T-helper 2 cell (primary cell): ENCODE results near the gene C9orf43.
"Not testable (repeated sequence)": the region's sequence is repeated elsewhere in the genome, so short reads cannot be mapped to it uniquely, and the experiment has no call there.

ENCODE experiments used
- DNase-seq, 5 experiments: peaks; one replicate each; pipeline versions ENCODE4 v3.0.0 to v3.0.0-alpha.2; 2012 to 2022

Gene C9orf43

DNA sequence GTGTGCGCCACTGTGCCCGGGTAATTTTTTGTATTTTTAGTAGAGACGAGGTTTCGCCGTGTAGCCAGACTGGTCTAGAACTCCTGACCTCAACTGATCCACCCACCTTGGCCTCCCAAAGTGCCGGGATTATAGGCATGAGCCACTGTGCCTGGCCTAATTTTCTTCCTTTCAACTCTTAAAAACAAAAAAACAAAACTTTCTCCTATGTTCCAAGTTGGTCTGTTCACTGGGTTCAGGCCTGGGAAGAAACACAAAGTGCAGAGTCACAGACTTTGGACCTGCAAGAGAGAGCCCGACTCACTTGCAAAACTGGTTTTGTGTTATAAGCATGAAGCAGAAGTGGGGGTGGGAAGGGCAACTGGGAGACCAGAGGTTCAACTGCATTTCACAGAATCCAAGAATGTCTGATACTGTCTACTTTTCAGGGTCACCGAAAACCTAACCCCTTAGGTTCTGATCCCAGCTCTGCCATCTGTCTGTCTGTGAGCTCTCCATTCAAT, 28.6 kb upstream of the C9orf43 start:
- no peak for DNase-seq

DNA sequence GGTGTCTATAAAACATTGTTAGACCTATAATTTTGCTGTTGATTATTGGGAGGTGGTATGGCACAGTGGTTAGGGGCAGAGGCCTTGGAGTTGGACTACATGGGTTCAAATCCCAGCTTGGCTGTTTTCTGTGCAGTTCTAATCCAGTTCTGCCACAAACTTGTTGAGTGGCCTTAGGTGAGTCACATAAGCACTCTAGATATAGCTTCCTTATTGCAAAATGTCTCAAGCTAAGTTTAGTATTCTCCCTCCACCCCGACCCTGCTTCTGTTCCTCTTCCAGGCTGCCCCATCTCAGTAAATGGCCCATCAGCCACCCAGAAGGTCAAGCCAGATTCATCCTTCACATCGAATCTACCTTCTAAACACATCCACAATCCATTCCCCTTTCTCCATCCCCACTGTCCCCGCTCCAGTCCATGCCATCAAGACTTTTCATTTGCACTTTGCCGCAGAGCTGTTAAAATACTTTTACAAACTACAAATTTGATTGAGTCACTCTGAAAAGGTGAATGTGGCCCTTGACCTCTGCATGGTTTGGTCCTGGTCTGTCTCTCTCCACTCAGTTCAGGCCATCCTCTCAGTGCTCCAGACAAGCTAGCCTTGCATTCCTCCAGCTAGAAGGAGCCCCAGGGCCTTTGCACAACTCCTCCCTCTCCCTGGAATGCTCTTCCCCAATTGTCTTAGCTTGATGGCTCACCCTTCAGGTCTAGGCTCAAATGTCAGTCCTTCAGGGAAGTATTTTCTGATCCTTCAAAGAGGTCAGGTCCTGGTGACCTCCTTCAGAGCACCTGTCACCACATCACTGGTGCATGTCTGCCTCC, 23.8 kb upstream of the C9orf43 start:
- no peak for DNase-seq

DNA sequence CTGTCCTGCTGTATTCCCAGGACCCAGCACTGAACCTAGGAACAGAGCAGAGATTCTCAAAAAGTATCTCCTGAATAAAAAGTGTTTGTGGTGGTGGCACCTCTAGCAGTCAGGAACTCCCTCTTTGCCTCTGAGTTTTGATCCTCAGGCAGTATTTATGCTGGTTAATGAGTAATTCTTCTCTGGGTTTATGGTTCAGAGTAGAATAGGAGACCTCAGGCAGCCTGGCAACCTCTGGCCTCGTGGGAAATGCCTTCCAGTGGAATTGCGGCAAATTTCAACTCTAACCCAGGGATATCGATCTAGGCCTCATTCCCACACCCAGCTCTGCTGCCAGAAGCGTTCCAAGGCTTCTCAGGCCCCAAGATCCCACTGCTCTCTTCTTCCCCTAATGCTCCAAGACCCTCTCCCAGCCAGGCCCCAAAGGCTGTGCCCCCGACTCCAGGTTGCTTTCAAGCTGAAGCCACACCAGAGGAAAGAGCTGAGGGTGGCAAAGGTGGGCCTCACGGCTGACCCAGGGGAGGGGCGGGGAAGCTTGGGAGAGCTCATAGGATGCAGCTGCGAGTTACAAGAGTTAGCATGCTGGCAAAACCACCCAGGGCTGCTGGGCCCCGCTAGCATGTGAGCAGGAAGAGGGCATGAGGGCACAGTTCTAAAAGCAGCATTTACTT, 22.9 kb upstream of the C9orf43 start:
- DNase-seq: no peak

DNA sequence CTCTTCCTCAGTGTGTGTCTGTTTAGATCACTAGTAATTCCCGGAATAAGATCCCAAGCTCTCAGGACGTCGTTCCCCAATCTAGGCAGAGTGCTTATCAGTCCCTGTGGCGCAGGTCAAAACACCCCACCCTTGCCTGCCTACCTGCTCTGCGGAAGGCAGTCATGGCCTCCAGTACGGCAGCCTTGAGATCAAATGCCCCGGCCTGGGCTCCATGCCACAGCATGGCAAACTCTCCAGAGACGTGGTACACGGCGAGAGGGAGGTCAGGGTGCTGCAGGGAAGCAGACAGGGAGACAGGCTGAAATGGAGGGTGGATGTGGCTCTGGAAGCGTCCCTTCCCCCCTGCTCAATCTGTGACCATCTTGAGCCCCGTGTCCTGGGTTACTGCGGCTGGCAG, 21.7 kb upstream of the C9orf43 start:
- no peak for DNase-seq

- DNase-seq: no peak
Observed at GRCh38 chr9:113389451-113389850, 21.1 kb upstream of the C9orf43 start.

DNA sequence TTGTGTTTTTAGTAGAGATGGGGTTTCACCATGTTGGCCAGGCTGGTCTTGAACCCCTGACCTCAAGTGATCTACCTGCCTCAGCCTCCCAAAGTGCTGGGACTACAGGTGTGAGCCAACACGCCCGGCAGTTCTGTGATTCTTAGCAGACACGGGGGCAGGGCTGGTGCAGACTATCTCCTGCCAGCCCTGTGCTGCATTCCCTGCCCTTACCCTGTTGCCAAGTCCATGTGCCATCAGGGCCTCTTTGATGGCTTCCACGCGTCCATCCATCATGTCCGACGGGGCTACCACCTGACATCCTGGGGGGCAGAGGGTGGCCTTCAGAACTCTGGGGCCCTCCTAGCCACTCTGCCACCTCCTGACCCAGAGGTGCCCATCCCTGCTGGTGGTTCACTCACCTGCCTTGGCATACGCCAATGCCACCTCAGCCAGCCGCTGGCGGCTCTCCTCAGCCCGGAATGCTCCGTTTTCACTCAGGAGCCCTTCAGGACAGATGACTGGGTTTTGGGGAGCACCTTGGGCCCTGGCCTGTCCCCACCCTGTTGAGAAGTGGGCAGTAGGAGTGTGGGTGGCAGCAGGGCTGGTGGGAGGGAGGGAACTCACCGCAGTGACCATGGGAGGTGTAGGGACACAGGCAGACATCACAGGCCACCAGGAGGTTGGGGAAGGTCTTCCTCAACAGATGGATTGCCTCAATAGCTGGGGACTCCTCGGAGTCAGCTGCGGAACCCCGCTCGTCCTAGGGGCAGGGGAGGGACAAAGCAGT, 20.2 kb upstream of the C9orf43 start:
- DNase-seq: no peak

GRCh38 chr9:113391917-113392316, 18.6 kb upstream of the C9orf43 start:
- DNase-seq: no peak

DNA sequence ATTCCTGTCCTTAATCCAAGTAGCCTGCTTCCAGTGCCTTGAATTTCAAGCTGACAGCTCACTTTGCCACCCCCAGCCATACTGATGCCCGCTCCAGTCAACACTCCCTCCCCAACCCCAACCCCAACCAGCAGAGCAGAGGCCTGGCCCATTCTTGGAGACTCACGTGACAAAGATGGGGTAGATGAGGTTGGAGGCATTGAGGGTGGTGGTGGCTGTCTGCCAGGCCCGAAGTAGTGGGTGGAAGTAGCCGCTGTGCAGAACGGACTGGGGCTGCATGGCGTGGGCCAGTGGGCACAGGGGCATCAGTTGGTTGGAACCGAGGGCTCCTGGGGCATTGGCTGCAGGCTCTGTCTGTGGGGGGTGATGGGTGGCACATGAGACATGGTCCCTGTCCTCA, 17.3 kb upstream of the C9orf43 start:
- no peak for DNase-seq

DNA sequence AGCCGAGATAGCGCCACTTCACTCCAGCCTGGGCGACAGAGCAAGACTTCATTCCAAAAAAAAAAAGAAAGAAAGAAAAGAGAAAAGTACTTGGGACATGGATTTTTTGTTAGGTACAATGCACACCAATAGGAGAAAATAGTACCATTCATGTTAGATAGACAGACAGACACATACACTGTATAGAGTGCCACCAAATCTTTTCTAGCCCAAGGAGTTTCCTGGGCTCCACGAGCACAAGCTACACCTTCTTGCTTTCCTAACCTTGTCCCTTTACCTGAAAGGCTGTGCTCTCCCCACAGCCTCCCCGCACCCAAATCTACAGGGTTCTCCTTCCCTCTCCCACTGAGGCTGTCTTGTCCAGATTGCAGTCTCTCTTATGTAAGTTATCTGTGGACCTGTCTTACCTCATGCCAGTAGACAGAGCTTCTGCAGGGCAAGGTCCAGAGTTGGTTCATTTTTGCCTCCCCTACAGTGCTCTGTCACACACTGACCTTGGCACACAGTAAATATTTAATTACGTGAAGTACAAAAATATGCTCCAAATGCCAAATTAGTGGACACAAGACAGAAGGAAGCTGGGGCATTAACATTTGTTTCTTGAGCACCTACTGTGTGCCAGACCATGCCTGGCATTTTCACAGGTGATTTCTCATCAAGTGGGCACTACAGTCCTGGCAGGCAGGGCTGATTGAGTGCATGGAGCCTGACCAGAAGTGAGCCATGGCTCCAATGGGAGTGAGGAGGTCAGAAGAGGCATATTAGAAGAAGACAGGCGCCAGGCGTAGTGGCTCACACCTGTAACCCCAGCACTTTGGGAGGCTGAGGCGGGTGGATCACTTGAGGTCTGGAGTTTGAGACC, 15.3 kb upstream of the C9orf43 start:
- DNase-seq: no peak

DNA sequence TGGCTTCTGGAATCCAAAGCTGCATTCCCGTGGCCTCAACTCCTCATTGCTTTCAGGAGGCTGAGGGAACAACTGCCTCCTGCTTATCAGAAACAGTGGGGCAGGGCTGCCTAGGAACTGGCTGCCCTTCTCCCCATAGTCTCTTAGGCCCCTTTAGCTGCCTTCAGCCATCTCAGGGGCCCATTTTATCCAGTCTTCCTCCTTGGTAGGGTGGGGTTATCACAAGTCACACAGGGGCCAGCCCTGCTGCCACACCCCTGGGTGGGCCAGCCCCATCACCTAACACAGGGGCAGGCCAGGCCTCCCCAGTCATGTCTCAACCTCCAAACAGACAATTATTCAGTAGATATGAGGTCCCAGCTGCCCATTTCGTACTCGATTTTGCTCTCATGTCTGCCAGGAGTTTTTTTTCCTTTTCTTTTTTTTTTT, 13.3 kb upstream of the C9orf43 start:
- no peak for DNase-seq

DNA sequence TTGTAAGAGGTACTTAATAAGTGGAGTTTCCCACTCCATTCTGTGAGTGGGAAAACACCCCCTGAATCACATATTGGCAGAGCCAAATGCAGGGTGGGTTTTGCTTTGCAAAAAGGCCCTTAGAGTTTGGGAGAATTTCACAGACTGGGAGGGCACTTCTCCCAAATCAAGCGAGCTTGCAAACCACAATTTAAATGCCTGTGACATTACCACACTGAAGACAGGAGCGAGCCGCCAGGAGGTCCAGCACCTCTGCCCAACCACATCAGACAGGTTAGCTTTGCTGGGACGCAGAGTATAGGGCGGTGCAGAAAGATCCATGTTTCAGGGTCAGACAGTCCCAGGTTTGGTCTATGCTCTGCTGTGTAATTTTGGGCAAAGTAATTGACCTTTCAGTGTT, 11.8 kb upstream of the C9orf43 start:
- DNase-seq: no peak

GRCh38 chr9:113399646-113400200, 10.8 kb upstream of the C9orf43 start:
- no peak for DNase-seq

GRCh38 chr9:113401027-113401792, 9.3 kb upstream of the C9orf43 start, which contains the start of gene ALAD:
Gene ALAD (minus strand): TSS chr9:113401284. CDS start chr9:113393559, 7,725 bp downstream.
- peak; percentile 99 to 100 (median 99) for DNase-seq

- no peak for DNase-seq
Observed at GRCh38 chr9:113403646-113404045, 6.9 kb upstream of the C9orf43 start.

- not testable (repeated sequence) for DNase-seq
Observed at GRCh38 chr9:113406353-113406752, 4.2 kb upstream of the C9orf43 start.

DNA sequence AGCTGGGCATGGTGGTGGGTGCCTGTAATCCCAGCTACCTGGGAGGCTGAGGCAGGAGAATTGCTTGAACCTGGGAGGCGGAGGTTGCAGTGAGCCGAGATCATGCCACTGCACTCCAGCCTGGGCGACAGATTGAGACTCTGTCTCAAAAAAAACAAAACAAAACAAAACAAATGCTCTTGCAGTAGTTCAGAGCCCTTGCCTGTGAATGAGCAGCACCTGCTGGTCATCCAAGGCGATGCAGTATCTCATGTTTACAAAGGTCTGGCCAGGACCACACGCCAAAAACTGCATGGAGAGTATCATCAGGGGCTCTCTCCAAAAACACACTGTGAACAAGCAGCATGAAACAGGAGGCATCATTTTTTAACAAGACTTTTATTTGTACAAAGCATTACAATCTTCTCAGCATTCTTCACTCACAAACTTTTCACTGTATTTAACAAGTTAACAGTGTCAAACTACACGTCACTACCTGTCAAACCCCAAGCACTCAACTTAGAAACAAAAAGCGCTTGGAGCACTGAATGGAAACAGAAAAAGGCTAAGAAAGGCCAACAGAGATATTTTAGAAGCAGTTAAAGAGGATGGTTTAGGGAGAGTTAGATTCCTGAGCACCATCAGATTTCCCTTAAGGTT, 3.6 kb upstream of the C9orf43 start:
- DNase-seq: peak in 4 of 5 experiments; percentile 37 to 78 (median 40)

DNA sequence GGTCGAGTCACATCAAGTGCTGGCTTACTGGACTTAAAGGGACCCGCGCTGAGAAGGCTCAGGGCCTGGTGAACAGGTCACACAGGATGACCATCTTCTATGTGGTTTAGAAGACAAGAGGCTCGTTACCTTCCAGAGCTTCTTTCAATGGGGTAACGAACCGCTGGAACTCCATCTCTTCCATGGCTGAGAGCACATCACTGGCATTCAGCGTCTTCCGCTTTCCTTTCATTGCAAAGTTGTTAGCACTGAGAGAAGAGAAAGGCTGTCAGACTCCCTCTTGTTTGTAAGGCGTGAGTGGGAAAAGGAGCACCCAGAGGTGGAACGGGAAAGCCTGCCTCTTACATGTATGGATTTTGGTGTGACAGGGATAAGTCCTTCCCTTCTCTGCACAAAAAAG, 1.1 kb upstream of the C9orf43 start:
- DNase-seq: no peak

GRCh38 chr9:113409883-113410206, 702 bp upstream of the C9orf43 start:
- no peak for DNase-seq

DNA sequence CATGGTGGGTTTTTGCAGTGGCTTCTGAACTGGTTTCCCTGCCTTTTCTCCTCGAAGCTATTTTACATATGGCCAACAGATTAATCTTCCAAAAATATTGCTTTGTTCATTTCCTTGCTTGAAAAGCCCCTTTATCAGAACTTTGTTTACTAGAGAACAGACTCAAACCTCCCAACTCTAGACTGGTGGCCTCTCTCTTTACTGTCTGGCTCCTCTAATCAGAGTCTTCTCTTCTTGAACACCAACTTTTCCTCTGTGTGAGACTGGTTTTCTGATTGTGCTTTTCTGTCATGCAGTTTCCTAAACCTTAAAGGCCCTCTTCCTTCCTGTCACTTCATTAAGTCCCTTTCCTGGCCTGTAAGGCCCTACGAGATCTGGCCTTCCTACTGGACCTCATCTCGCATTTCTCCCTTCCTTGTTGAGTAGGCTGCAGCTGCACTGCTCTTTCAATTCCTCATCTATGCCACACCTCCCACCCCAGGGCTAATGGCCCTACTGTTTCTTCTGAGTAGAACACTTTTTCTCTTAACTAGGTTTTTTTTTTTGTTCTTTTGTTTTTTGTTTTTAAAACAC, 5.7 kb downstream of the C9orf43 start:
- DNase-seq: no peak

- DNase-seq: no peak
Observed at GRCh38 chr9:113417370-113417769, 6.8 kb downstream of the C9orf43 start.
